ENCODE results near the gene RCSD1.

GRCh38 chr1:167744901-167745300, 114.9 kb downstream of the RCSD1 start:
- TF ChIP-seq CTCF (IDR thresholded peaks at IDR 0.05) (no peak), POLR2AphosphoS5 (IDR thresholded peaks at IDR 0.05) (no peak), POLR2A (IDR thresholded peaks at IDR 0.05) (no peak)

Data from stomach (tissue), 4 donors.